Tibial nerve (tissue), 4 donors: ENCODE data around the gene DMBT1. TPM values are rescaled to one million over a fixed set of nuclear protein-coding genes. Genes with fewer than 3 reads are reported as not detected.

Source experiments
- DNase-seq, 2 donors: peaks; one replicate each; pipeline ENCODE4 v3.0.0-alpha.2; 2019; ENCODE audit warnings: low spot score in 2 of 2
- H3K27ac ChIP-seq, 4 donors: fragments of 200-600 bp; sonication (generic) in 3 of 4; one replicate each; pipeline ENCODE4 v1.5.1; 2017 to 2019; ENCODE audit warnings: mild to moderate bottlenecking in 1 of 4
- H3K27me3 ChIP-seq, 2 donors: fragments of 200-600 bp; sonication (generic) in 1 of 2; one replicate each; pipeline versions ENCODE4 v1.5.1 to v1.6.0; 2017 to 2019
- H3K36me3 ChIP-seq, 3 donors: fragments of 200-600 bp; sonication (generic); one replicate each; pipeline ENCODE4 v1.5.1; 2018 to 2019
- H3K4me1 ChIP-seq, 4 donors: fragments of 200-600 bp; sonication (generic) in 3 of 4; one replicate each; pipeline ENCODE4 v1.5.1; 2017 to 2019
- H3K4me3 ChIP-seq, 4 donors: fragments of 200-600 bp; sonication (generic) in 3 of 4; one replicate each; pipeline ENCODE4 v1.5.1; 2017 to 2019; ENCODE audit warnings: mild to moderate bottlenecking in 1 of 4, moderate library complexity in 1 of 4
- H3K9me3 ChIP-seq, 4 donors: fragments of 200-600 bp; sonication (generic) in 3 of 4; one replicate each; pipeline ENCODE4 v1.5.1; 2017 to 2019
- CTCF ChIP-seq, 5 experiments: fragments of 200-600 bp in 3 of 5; fragments of 450-650 bp in 2 of 5; sonication (generic) in 3 of 5; IDR thresholded peaks; one replicate each; pipeline ENCODE4 v1.5.1; 2016 to 2019; ENCODE audit warnings: antibody characterized with exemption in 5 of 5, mild to moderate bottlenecking in 3 of 5, moderate library complexity in 2 of 5
- EP300 ChIP-seq, 2 donors: sonication (generic); formaldehyde crosslinking; IDR thresholded peaks; one replicate each; pipeline ENCODE4 v1.6.1; 2017; ENCODE audit warnings: antibody characterized with exemption in 2 of 2, mild to moderate bottlenecking in 1 of 2
- POLR2A ChIP-seq, 2 donors: fragments of 450-650 bp; IDR thresholded peaks; one replicate each; pipeline ENCODE4 v1.6.1; 2017; ENCODE audit warnings: antibody characterized with exemption in 2 of 2, mild to moderate bottlenecking in 2 of 2, moderate library complexity in 2 of 2
- WGBS, 2 donors: methylation state at CpG; one replicate each; pipeline ENCODE4 v1.1.5; 2018; 5-methylcytosine and 5-hydroxymethylcytosine counted together
- total RNA-seq, 4 donors: library from RNA; depleted of rRNA; stranded (reverse); fragments of >200 nt; gene quantifications; one replicate each; pipeline ENCODE4 v1.1.0, GENCODE V29; 2016

The DMBT1 gene
- not detected for total RNA-seq

- Histone ChIP-seq H3K4me3 (no peak within 1 kb of the TSS), H3K4me1 (peaks cover 0 to 2% (median 0%) of the 10 kb centered on the region in 4 donors), H3K36me3 (no peaks in the 10 kb centered on the region), H3K27me3 (peaks cover 0 to 27% of the 10 kb centered on the region in 2 donors), H3K27ac (no peak within 1 kb of the TSS), H3K9me3 (no peaks in the 10 kb centered on the region)
- DNase-seq, result no peak
- WGBS, 2 donors, result 46 to 53% methylated on average over 4 of the region's 4 CpGs
- no peak for TF ChIP-seq POLR2A (IDR thresholded peaks at IDR 0.05)
- no peak for TF ChIP-seq EP300 (IDR thresholded peaks at IDR 0.05)
- TF ChIP-seq CTCF (IDR thresholded peaks at IDR 0.05), result no peak
These were observed at the start of gene DMBT1 for GRCh38 chr10:122560279-122560804. DMBT1 (plus strand) TSS chr10:122560754; CDS start chr10:122560771, 17 bp downstream.

- Histone ChIP-seq H3K4me3 (no peak overlapping the region), H3K27ac (no peak overlapping the region), H3K27me3 (no peaks in the 10 kb centered on the region), H3K36me3 (peaks cover 0 to 93% (median 0%) of the 10 kb centered on the region in 3 donors), H3K4me1 (peaks cover 0 to 7% (median 0%) of the 10 kb centered on the region in 4 donors), H3K9me3 (no peaks in the 10 kb centered on the region)
- TF ChIP-seq EP300 (IDR thresholded peaks at IDR 0.05), result no peak
- TF ChIP-seq CTCF (IDR thresholded peaks at IDR 0.05), result no peak
- TF ChIP-seq POLR2A (IDR thresholded peaks at IDR 0.05), result no peak
- 79 to 80% methylated on average over 4 of the region's 4 CpGs for WGBS, 2 donors
- no peak for DNase-seq
These were observed 47.5 kb upstream of the DMBT1 start for GRCh38 chr10:122513053-122513452.

- peaks cover 0 to 89% (median 0%) of the 10 kb centered on the region in 3 donors for H3K36me3 ChIP-seq
- no peak overlapping the region for H3K4me3 ChIP-seq
- no peak for DNase-seq
- 83 to 86% methylated on average over 22 of the region's 22 CpGs for whole genome bisulfite sequencing, 2 donors
- no peaks in the 10 kb centered on the region for H3K4me1 ChIP-seq
- H3K9me3 ChIP-seq, result no peaks in the 10 kb centered on the region
- no peak for TF ChIP-seq EP300 (IDR thresholded peaks at IDR 0.05)
- H3K27ac ChIP-seq, result no peak overlapping the region
- H3K27me3 ChIP-seq, result no peaks in the 10 kb centered on the region
These were observed 46.3 kb upstream of the DMBT1 start for GRCh38 chr10:122514045-122514840.

GRCh38 chr10:122515022-122515424 is 45.5 kb upstream of the DMBT1 start:
- no peak for DNase-seq
- no peaks in the 10 kb centered on the region for H3K27me3 ChIP-seq
- TF ChIP-seq EP300 (IDR thresholded peaks at IDR 0.05) (no peak), CTCF (IDR thresholded peaks at IDR 0.05) (no peak), POLR2A (IDR thresholded peaks at IDR 0.05) (no peak)
- peaks cover 0 to 81% (median 0%) of the 10 kb centered on the region in 3 donors for H3K36me3 ChIP-seq
- 53 to 57% methylated on average over 5 of the region's 5 CpGs for WGBS, 2 donors
- H3K4me1 ChIP-seq, result no peaks in the 10 kb centered on the region
- no peak overlapping the region for H3K27ac ChIP-seq
- no peaks in the 10 kb centered on the region for H3K9me3 ChIP-seq
- H3K4me3 ChIP-seq, result no peak overlapping the region

- DNase-seq, result no peak
- Histone ChIP-seq H3K27ac (no peak overlapping the region), H3K4me1 (no peaks in the 10 kb centered on the region), H3K4me3 (no peak overlapping the region), H3K27me3 (no peaks in the 10 kb centered on the region), H3K9me3 (no peaks in the 10 kb centered on the region), H3K36me3 (peaks cover 0 to 74% (median 0%) of the 10 kb centered on the region in 3 donors)
- WGBS, 2 donors, result 86 to 93% methylated on average over 16 of the region's 16 CpGs
- TF ChIP-seq POLR2A (IDR thresholded peaks at IDR 0.05) (no peak), EP300 (IDR thresholded peaks at IDR 0.05) (no peak), CTCF (IDR thresholded peaks at IDR 0.05) (no peak)
These were observed 44.8 kb upstream of the DMBT1 start for GRCh38 chr10:122515588-122516231.
